ENCODE results near the gene L3MBTL3. TPM values are rescaled to one million over a fixed set of nuclear protein-coding genes. Genes with fewer than 3 reads are reported as not detected.

Gene L3MBTL3
- total RNA-seq, 1 experiment from 2014 or later: 31.5 TPM

GRCh38 chr6:130143709-130144108, 125.3 kb downstream of the L3MBTL3 start:
- POLR2A ChIA-PET: no interaction called here
- H3K27me3 ChIP-seq (ENCODE audit: insufficient read depth, low read length): no peaks in the 10 kb centered on the region
- TF ChIP-seq SP1 (IDR thresholded peaks at IDR 0.05; ENCODE audit: low read depth): no peak
- no peak for TF ChIP-seq YY1 (IDR thresholded peaks at IDR 0.05; ENCODE audit: extremely low read depth, insufficient replicate concordance, low read depth, low read length)
- no peak for TF ChIP-seq FOSL1 (IDR thresholded peaks at IDR 0.05; ENCODE audit: low read depth)
- TF ChIP-seq ELF1 (IDR thresholded peaks at IDR 0.05; ENCODE audit: borderline replicate concordance, low read depth): no peak
- TF ChIP-seq EZH2 (IDR thresholded peaks at IDR 0.05): no peak
- no peak for TF ChIP-seq EZH2phosphoT487 (IDR thresholded peaks at IDR 0.05; ENCODE audit: borderline replicate concordance)
- TF ChIP-seq POLR2AphosphoS5 (IDR thresholded peaks at IDR 0.05; ENCODE audit: low read depth, low read length): no peak
- no peak for TF ChIP-seq SRF (IDR thresholded peaks at IDR 0.05; ENCODE audit: low read depth)
- TF ChIP-seq SIN3A (IDR thresholded peaks at IDR 0.05; ENCODE audit: low read depth): no peak
- TF ChIP-seq JUND (IDR thresholded peaks at IDR 0.05): no peak
- TF ChIP-seq, protein P1, sequence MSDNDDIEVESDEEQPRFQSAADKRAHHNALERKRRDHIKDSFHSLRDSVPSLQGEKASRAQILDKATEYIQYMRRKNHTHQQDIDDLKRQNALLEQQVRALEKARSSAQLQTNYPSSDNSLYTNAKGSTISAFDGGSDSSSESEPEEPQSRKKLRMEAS (IDR thresholded peaks at IDR 0.05): no peak
- TF ChIP-seq, protein P2, sequence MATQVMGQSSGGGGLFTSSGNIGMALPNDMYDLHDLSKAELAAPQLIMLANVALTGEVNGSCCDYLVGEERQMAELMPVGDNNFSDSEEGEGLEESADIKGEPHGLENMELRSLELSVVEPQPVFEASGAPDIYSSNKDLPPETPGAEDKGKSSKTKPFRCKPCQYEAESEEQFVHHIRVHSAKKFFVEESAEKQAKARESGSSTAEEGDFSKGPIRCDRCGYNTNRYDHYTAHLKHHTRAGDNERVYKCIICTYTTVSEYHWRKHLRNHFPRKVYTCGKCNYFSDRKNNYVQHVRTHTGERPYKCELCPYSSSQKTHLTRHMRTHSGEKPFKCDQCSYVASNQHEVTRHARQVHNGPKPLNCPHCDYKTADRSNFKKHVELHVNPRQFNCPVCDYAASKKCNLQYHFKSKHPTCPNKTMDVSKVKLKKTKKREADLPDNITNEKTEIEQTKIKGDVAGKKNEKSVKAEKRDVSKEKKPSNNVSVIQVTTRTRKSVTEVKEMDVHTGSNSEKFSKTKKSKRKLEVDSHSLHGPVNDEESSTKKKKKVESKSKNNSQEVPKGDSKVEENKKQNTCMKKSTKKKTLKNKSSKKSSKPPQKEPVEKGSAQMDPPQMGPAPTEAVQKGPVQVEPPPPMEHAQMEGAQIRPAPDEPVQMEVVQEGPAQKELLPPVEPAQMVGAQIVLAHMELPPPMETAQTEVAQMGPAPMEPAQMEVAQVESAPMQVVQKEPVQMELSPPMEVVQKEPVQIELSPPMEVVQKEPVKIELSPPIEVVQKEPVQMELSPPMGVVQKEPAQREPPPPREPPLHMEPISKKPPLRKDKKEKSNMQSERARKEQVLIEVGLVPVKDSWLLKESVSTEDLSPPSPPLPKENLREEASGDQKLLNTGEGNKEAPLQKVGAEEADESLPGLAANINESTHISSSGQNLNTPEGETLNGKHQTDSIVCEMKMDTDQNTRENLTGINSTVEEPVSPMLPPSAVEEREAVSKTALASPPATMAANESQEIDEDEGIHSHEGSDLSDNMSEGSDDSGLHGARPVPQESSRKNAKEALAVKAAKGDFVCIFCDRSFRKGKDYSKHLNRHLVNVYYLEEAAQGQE (IDR thresholded peaks at IDR 0.05; ENCODE audit: low read depth): no peak
- TF ChIP-seq CEBPB (IDR thresholded peaks at IDR 0.05; ENCODE audit: low read depth): no peak
- no peak for TF ChIP-seq TCF7L2 (IDR thresholded peaks at IDR 0.05; ENCODE audit: borderline replicate concordance, extremely low read depth, insufficient read depth, insufficient read length)
- no peak for TF ChIP-seq CTCF (IDR thresholded peaks at IDR 0.05 in 2 of 3, conservative IDR thresholded peaks at IDR 0.05 in 1 of 3; ENCODE audit: borderline replicate concordance in 1 of 3, insufficient read depth in 1 of 3, low read depth in 2 of 3, low read length in 2 of 3)
- TF ChIP-seq ZNF274 (IDR thresholded peaks at IDR 0.05; ENCODE audit: low read depth, low read length): no peak
- no peak for TF ChIP-seq RAD21 (IDR thresholded peaks at IDR 0.05; ENCODE audit: low read depth)
- TF ChIP-seq CBX3 (IDR thresholded peaks at IDR 0.05; ENCODE audit: low read depth): no peak
- no peak for TF ChIP-seq ZBTB33 (IDR thresholded peaks at IDR 0.05; ENCODE audit: extremely low read depth, insufficient replicate concordance, low read length)
- BruUV-seq (replicated peaks): no TSS peak
- H3K4me1 ChIP-seq (ENCODE audit: control insufficient read depth in 1 of 2, insufficient read depth in 2 of 2, low read length in 2 of 2): no peaks in the 10 kb centered on the region
- H2AFZ ChIP-seq (ENCODE audit: low read depth, low read length, poor library complexity, severe bottlenecking): no peak overlapping the region
- no peaks in the 10 kb centered on the region for H3K9me2 ChIP-seq (ENCODE audit: insufficient read depth)
- no peak overlapping the region for H3K9ac ChIP-seq (ENCODE audit: low read length)
- no peak overlapping the region for H3K27ac ChIP-seq (ENCODE audit: low read depth, low read length)
- no peaks in the 10 kb centered on the region for H4K20me1 ChIP-seq (ENCODE audit: insufficient read depth)
- no peak for ATAC-seq
- H3K4me2 ChIP-seq (ENCODE audit: low read length): no peak overlapping the region
- no peak overlapping the region for H3K4me3 ChIP-seq (replicated peaks in 1 of 2; ENCODE audit: low read depth in 1 of 2, low read length in 2 of 2)
- H3K36me3 ChIP-seq (ENCODE audit: control insufficient read depth in 1 of 2, insufficient read depth in 2 of 2, low read length in 2 of 2): peaks cover 0 to 4% of the 10 kb centered on the region in 2 experiments; a peak in 1 of 4 replicates
- intact Hi-C loops (cut with micrococcal nuclease): no loop called here
- RAD21 ChIA-PET (ENCODE audit: low non-redundant PET in 1 of 2, low total read pairs in 2 of 2, uncharacterized antibody in 2 of 2, unreplicated experiment in 2 of 2): no interaction called here
- CTCF ChIA-PET: no interaction called here
- no peaks in the 10 kb centered on the region for H3K9me3 ChIP-seq (ENCODE audit: control insufficient read depth in 1 of 2, insufficient read depth in 1 of 2, low read depth in 1 of 2, low read length in 2 of 2)
- no peaks in the 10 kb centered on the region for H3K79me2 ChIP-seq (ENCODE audit: insufficient read depth, low read length)
- DNase-seq (ENCODE audit: low read depth, low spot score): no peak

Measured in HCT116 (cell line).